ENCODE results near the gene GUCY2C. TPM values are rescaled to one million over a fixed set of nuclear protein-coding genes. Genes with fewer than 3 reads are reported as not detected.

Gene GUCY2C
- total RNA-seq, 1 donor: not detected

DNA sequence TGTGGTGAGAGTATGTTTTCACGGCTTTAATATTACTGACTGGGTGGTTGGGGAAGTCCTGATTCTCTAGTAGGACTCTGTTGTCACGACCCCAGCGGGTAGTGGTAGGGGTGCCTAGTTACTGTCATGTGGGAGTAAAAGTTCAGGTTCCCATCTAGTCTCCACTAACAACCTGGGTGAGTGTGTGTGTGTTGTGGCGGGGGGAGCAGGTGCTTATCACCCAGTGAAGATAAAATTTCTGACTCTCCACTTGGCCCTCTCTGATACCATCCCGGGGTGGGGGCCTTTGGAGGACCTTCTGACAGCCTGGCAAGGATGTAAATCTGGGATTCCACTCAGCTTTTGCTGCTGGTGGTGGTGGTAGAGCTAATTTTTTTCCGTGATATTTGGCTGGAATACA is 35.4 kb upstream of the GUCY2C start:
- TF ChIP-seq, protein P1, sequence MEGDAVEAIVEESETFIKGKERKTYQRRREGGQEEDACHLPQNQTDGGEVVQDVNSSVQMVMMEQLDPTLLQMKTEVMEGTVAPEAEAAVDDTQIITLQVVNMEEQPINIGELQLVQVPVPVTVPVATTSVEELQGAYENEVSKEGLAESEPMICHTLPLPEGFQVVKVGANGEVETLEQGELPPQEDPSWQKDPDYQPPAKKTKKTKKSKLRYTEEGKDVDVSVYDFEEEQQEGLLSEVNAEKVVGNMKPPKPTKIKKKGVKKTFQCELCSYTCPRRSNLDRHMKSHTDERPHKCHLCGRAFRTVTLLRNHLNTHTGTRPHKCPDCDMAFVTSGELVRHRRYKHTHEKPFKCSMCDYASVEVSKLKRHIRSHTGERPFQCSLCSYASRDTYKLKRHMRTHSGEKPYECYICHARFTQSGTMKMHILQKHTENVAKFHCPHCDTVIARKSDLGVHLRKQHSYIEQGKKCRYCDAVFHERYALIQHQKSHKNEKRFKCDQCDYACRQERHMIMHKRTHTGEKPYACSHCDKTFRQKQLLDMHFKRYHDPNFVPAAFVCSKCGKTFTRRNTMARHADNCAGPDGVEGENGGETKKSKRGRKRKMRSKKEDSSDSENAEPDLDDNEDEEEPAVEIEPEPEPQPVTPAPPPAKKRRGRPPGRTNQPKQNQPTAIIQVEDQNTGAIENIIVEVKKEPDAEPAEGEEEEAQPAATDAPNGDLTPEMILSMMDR (IDR thresholded peaks at IDR 0.05; ENCODE audit: extremely low read depth, low read depth, low read length): no peak
- no peaks in the 10 kb centered on the region for H3K79me2 ChIP-seq (ENCODE audit: insufficient read depth, low read length)

DNA sequence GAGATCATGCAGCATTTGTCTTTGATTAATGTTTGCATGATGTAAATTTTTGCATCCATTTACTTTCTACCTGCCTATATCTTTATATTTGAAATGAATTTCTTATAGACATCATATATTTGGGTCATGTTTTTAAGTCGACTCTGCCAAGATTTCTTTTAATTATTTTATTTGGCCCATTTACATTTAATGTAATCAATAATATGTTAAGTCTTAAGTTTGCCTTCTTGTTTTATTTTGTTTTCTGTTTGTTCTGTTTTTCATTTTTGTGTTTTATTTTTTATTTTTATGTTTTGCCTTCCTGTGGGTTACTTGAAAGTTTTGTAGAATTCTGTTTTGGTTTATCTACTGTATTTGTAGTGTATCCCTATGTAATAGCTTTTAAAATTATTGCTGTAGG is 33.2 kb upstream of the GUCY2C start:
- no peak overlapping the region for H3K4me3 ChIP-seq (ENCODE audit: insufficient read depth, low read length)
- H4K20me1 ChIP-seq (ENCODE audit: insufficient read depth, low read length): no peaks in the 10 kb centered on the region
- no peaks in the 10 kb centered on the region for H3K4me1 ChIP-seq (ENCODE audit: insufficient read depth, low read length)
- H3K27ac ChIP-seq (ENCODE audit: low read depth, low read length): no peak overlapping the region
- TF ChIP-seq, protein P1 (IDR thresholded peaks at IDR 0.05; ENCODE audit: extremely low read depth, low read depth, low read length): no peak
- no peaks in the 10 kb centered on the region for H3K79me2 ChIP-seq (ENCODE audit: insufficient read depth, low read length)
- H3K36me3 ChIP-seq (ENCODE audit: insufficient read depth, low read length): no peaks in the 10 kb centered on the region
- DNase-seq (ENCODE audit: insufficient read length, low spot score, missing footprints): no peak
- H3K4me2 ChIP-seq (ENCODE audit: insufficient read depth, low read length): no peak overlapping the region
- H3K9me3 ChIP-seq (ENCODE audit: low read depth, low read length): no peaks in the 10 kb centered on the region
- H3K27me3 ChIP-seq (ENCODE audit: insufficient read depth, low read length): no peaks in the 10 kb centered on the region
- H2AFZ ChIP-seq (ENCODE audit: low read length): no peak overlapping the region

More for the DNA sequence above, 35.4 kb upstream of the GUCY2C start:
- Histone ChIP-seq H4K20me1 (ENCODE audit: insufficient read depth, low read length) (no peaks in the 10 kb centered on the region), H3K9me3 (ENCODE audit: low read depth, low read length) (no peaks in the 10 kb centered on the region), H3K27me3 (ENCODE audit: insufficient read depth, low read length) (no peaks in the 10 kb centered on the region), H3K4me1 (ENCODE audit: insufficient read depth, low read length) (no peaks in the 10 kb centered on the region), H2AFZ (ENCODE audit: low read length) (no peak overlapping the region), H3K27ac (ENCODE audit: low read depth, low read length) (no peak overlapping the region), H3K36me3 (ENCODE audit: insufficient read depth, low read length) (no peaks in the 10 kb centered on the region), H3K4me2 (ENCODE audit: insufficient read depth, low read length) (no peak overlapping the region), H3K4me3 (ENCODE audit: insufficient read depth, low read length) (no peak overlapping the region)
- DNase-seq (ENCODE audit: insufficient read length, low spot score, missing footprints): no peak

DNA sequence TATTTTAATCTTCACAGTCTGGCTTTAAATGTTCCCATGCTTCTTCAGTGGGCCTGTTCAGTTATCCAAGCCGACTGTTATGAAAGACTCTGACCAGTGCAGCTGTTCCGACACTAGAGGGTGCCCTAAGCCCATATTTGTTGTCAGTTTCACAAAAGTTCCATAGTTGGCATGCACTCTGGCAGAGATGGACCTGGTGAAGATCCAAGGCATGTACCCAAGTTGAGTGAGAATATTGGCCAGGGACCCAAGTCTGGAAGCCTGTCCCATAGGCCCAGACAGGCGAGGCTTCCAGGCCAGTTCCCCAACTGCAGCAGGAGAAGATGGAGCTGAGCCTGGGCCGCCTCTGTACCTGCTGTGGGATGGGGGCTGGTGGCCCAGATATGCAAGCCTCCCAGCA is 27.4 kb upstream of the GUCY2C start:
- H3K79me2 ChIP-seq (ENCODE audit: insufficient read depth, low read length): no peaks in the 10 kb centered on the region
- no peak overlapping the region for H3K27ac ChIP-seq (ENCODE audit: low read depth, low read length)
- H2AFZ ChIP-seq (ENCODE audit: low read length): no peak overlapping the region

GRCh38 chr12:14716848-14717444 is 20.5 kb upstream of the GUCY2C start:
- H3K4me2 ChIP-seq (ENCODE audit: insufficient read depth, low read length): no peak overlapping the region
- no peaks in the 10 kb centered on the region for H3K79me2 ChIP-seq (ENCODE audit: insufficient read depth, low read length)
- TF ChIP-seq, protein P1 (IDR thresholded peaks at IDR 0.05; ENCODE audit: extremely low read depth, low read depth, low read length): peak; percentile 62
- no peaks in the 10 kb centered on the region for H4K20me1 ChIP-seq (ENCODE audit: insufficient read depth, low read length)
- H3K27me3 ChIP-seq (ENCODE audit: insufficient read depth, low read length): peaks cover 3% of the 10 kb centered on the region
- no peak overlapping the region for H2AFZ ChIP-seq (ENCODE audit: low read length)
- no peaks in the 10 kb centered on the region for H3K36me3 ChIP-seq (ENCODE audit: insufficient read depth, low read length)
- peak; percentile 87 for DNase-seq (ENCODE audit: insufficient read length, low spot score, missing footprints)
- no peak overlapping the region for H3K27ac ChIP-seq (ENCODE audit: low read depth, low read length)
- no peaks in the 10 kb centered on the region for H3K4me1 ChIP-seq (ENCODE audit: insufficient read depth, low read length)
- no peaks in the 10 kb centered on the region for H3K9me3 ChIP-seq (ENCODE audit: low read depth, low read length)
- no peak overlapping the region for H3K4me3 ChIP-seq (ENCODE audit: insufficient read depth, low read length)

More for the DNA sequence above, 27.4 kb upstream of the GUCY2C start:
- H3K4me2 ChIP-seq (ENCODE audit: insufficient read depth, low read length): no peak overlapping the region
- no peaks in the 10 kb centered on the region for H4K20me1 ChIP-seq (ENCODE audit: insufficient read depth, low read length)
- H3K4me1 ChIP-seq (ENCODE audit: insufficient read depth, low read length): no peaks in the 10 kb centered on the region
- H3K27me3 ChIP-seq (ENCODE audit: insufficient read depth, low read length): no peaks in the 10 kb centered on the region
- peak; percentile 47 for DNase-seq (ENCODE audit: insufficient read length, low spot score, missing footprints)
- no peak overlapping the region for H3K4me3 ChIP-seq (ENCODE audit: insufficient read depth, low read length)
- H3K36me3 ChIP-seq (ENCODE audit: insufficient read depth, low read length): no peaks in the 10 kb centered on the region
- TF ChIP-seq, protein P1 (IDR thresholded peaks at IDR 0.05; ENCODE audit: extremely low read depth, low read depth, low read length): peak; percentile 85
- no peaks in the 10 kb centered on the region for H3K9me3 ChIP-seq (ENCODE audit: low read depth, low read length)
